Renal cortical epithelial cell (primary cell): Measurements from ENCODE around the gene NFIA. TPM values are rescaled to one million over a fixed set of nuclear protein-coding genes. Genes with fewer than 3 reads are reported as not detected.
A peak's percentile ranks its signal among the peaks of the same experiment; 100 is the strongest.
"Not testable (repeated sequence)": the region's sequence is repeated elsewhere in the genome, so short reads cannot be mapped to it uniquely, and the experiment has no call there.

ENCODE experiments used
- DNase-seq: peaks from one replicate; pipeline ENCODE4 v3.0.0-alpha.2; 2011; ENCODE audit warnings: low read depth
- total RNA-seq: library from RNA; depleted of rRNA; stranded (reverse); fragments of >200 nt; gene quantifications from 2 replicates; pipeline ENCODE4 v1.2.3, GENCODE V29; 2014

Gene NFIA
- total RNA-seq, 1 donor from 2014 or later: 8.2 TPM

DNA sequence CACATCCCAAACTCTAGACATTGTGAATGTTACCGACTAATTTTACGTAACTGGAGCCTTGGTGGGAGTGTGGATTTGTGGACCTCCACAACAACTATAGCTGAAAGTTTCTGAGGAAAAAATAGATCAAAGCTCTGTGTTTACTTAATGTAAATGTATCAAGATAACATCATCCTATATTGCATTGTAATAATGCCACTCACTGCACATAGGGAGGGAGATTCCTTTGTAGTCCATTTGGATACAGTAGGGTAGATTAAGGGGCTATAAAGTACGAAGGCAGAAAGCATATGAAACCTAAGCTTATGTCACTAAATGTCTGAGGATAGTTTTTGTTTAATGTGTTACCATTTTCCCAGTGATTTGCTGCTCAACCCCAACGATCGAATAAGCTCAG, 369.2 kb downstream of the NFIA start:
- DNase-seq: no peak

DNA sequence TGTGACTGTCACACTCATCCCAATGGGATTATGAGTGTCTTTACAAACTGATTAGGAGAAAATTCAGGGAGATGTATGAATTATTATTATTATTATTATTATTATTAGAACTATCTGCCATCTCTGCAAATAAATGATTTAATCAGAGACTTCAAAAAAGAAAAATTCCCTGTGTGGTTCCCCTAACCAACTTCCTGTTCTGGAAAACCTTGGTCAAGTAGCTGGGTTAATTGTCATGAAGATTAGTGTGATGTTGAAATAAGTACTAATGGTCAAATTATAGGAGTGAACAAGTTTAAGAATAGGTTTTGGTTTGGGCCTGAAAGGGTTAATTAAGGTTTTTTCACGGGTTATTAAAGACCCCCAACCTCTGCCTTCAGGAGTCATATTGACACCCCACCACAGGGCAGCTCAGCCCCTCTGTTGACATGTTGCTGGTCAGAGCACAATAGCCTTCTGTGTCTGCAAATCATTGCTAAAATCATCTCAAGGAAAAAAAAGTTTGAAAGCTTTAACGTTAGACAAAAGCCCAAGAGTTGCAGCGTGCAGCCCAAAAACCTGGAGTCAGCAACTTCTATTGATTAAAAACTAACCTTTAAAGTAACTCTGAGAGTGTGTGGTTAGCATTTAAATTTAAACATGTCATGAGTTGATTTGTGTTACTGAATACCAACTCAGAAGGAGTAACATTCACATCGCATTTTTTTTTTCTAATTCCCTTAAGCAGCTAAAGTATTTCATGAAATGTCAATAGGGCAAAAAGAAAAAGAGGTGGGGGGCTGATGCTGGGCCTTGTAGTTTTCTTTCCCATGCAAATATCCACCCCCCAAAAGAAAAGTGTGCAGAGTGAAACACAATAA, 370.0 kb downstream of the NFIA start:
- DNase-seq: peak; percentile 68

DNA sequence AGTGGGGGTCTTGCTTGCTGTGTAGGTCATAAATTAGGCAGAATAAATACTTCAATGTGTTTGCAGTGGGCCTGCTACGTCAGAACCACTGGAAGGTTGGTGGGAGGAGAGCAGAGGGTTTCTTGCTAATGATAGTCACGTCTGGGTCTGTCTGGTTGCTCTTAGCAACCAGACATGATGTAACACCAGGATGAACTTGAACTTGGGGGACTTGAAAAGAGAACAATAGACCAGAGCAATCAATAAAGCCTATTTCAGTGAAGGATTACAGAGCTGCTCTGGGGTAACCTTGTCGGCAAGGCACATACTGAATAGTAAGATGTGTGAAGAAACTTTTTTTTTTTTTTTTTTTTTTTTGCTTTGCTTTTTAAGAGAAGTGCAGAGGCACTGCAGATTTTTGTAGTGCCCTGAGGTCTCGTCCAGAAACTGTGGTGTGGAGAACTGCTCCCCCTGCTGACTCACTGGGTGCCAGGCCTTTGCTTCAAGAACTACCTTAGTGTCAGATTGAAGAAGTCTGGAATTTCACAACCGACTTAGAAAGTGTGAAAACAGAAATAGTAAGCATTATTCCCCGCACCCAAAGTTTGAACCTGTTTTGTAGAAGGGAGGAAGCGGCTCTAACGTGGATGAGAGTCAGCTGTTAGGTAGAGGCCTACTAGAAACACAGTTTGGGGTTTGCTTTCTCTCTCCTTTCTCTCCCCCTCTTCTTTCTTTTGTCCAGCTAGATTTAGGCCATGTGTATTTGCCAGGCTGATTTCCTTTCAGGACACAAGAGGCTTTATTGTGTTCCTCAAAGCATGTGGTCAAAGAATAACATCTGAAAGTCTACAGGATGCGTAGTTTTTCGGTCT, 371.0 kb downstream of the NFIA start:
- peak; percentile 97 for DNase-seq

DNA sequence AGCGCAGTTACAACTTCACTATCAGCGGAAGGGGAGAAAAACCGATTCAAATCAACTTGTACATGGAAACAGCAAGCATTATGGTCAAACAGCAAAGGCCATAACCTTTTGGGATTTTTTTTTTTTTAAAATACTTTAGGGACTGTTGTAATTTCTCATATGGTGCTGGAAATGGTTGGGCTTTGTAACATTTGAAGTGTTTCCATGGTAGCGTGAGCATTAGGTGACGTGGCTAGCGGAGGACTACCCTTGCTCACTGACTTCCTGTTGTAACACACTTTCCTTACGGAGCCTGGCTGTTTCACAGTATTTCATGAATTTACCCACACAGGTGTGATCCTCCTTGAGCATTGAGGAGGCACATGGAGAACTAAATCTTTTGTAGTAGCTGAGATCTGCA, 373.0 kb downstream of the NFIA start:
- DNase-seq: no peak

DNA sequence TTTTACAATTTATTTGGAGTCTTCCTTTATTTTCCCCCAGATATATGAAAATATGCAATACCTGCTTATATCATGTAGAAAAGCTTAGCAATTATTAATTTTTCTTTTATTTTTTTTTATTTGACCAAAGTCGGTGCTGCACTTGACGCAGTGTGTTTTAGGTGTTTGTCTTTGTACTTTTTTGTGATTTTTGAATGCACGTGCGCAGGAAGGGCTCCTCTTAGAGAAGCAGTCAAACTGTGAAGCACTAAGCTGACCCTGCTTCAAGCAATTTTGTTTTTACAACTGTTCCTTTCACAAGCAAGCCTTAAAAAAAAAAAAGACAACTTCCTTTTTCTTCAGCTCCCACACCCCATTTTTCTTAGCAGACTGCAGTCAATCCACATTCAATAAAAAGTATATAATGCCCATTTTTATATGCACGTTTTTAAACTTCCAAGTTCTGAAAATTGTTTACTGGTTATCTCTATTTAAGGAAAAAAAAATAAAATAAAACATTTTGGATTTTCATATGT, 375.2 kb downstream of the NFIA start:
- no peak for DNase-seq

- no peak for DNase-seq
Measured at GRCh38 chr1:61459345-61459744, 377.0 kb downstream of the NFIA start.

DNA sequence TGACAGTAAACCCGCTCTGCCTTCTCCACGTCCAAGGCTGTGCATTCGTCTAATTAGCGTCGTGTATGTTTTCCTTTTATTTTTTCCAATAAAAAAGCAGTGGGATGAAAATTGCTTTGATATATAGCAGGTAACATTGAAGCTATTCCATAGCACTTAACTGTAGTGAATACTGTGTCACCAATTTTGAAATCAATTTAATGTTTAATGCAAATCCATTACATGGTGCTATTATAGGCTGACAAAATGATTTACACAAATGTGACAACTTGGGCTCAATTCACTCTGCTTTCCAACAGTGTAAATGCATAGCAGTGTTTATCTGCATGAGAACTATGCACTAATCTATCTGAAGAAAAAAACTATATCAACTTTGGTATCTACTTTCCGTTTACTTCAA, 377.8 kb downstream of the NFIA start:
- no peak for DNase-seq

- DNase-seq: no peak
Measured at GRCh38 chr1:61461406-61462384, 379.3 kb downstream of the NFIA start.

GRCh38 chr1:61462628-61463027, 380.3 kb downstream of the NFIA start:
- no peak for DNase-seq

DNA sequence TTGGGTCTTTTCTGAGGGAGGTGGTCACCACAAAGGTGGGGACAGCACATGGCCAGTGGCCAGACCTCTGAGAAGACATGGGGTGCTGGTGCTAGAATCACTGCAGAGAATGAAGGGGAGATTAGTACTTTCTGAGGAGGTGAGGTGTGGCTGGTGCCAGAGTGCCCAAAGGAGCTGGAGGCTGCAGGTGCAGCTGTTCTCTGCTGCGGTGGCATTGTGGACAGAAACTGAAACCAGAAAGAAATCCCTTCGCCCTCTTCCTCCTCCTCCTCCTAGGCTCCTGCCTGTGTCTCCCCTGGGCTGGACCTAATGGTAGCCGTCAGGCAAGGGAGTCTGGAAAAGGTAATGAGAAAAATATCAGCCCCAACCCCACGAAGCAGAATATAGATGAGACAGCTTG, 380.9 kb downstream of the NFIA start:
- DNase-seq: no peak

DNA sequence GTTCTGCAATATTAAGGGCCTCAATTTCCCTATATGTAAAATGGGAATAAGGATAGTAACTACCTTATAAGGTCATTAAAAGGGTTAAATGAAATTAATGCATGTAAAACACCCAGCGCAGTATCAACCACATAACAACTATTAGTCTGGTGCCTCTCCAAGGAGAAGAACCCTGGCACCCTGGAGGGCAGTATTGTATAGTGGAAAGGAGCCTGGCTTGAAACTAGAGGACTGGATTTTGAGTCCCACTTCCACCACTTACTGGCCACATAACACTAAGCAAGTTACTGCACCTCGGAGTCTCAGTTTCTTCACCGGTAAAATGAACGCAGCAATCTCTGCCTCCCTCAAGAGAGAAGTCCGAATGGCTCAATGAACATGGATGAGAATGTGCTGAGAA, 385.5 kb downstream of the NFIA start:
- not testable (repeated sequence) for DNase-seq

GRCh38 chr1:61469365-61469764, 387.0 kb downstream of the NFIA start:
- no peak for DNase-seq

GRCh38 chr1:61472876-61473275, 390.5 kb downstream of the NFIA start:
- peak; percentile 91 for DNase-seq

DNA sequence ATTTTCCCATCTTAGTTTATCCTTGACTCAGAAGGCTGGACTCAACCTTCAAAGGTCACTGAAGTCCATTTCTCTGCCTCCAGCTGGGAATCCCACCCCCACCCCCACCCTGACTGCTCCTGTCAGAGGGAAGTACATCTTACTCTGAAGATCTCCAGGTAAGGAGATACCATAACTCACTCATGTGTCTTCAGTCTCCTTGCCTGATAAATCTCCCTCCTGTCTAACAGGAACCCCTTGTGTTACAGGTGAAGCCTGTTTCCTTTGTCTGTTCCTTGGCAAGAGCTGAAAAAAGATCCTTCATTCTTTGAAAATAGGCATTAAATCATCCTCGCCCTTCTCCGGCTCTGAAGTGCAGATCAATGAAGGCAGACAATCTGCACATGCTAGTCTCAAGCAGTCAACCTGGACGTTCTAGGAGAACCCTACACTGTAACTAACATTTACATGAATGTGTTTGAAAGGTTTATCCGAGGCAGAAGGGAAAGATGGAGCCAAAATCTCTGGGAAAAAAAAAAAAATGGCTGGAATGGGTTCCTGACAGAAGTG, 392.0 kb downstream of the NFIA start:
- DNase-seq: no peak

GRCh38 chr1:61474963-61475362, 392.6 kb downstream of the NFIA start:
- no peak for DNase-seq

- no peak for DNase-seq
Measured at GRCh38 chr1:61477301-61477700, 394.9 kb downstream of the NFIA start.

GRCh38 chr1:61480273-61480935, 398.0 kb downstream of the NFIA start:
- DNase-seq: no peak

- DNase-seq: peak; percentile 56
Measured at GRCh38 chr1:61481315-61481715, 399.0 kb downstream of the NFIA start.

DNA sequence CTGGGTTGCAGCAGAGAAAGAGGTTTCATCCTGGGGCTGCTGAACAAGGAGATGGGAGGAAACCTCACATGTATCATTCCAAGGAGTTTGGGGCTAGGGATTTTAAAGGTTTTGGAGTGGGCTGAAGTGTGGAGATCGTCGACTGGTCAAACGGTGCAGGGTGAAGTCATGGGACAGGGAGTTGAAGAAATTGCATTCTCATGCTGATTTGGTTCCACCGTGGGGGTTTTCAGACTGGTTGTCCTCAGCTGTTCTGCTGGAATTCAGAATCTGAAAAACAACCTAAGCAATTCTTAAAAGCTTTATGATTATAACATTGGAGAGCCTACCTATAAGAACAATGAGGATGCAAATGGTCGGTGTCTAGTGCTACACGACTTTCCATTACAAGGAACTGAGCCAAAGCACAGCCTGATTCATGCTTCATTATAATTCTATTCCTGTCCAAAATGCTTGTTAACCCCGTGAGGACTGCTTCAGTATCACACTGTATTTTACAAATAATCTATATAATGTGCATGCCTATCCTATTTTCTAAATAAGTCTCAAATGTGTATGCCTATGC, 399.9 kb downstream of the NFIA start:
- DNase-seq: no peak
